Measurements from ENCODE around the gene ANKRD13A. TPM values are rescaled to one million over a fixed set of nuclear protein-coding genes. Genes with fewer than 3 reads are reported as not detected.

The ANKRD13A gene
- total and polyA plus RNA-seq, 11 donors: 8.4 to 80.6 (median 24.4) TPM

GRCh38 chr12:110024051-110024450 lies 24.8 kb downstream of the ANKRD13A start:
- Histone ChIP-seq H3K36me3 (peaks cover 0 to 98% (median 60%) of the 10 kb centered on the region in 9 donors), H3K4me3 (no peak overlapping the region), H3K27me3 (no peaks in the 10 kb centered on the region), H3K27ac (peak overlapping the region in 8 of 12 donors; percentile 10 to 63 (median 39)), H3K4me1 (peaks cover 0 to 29% (median 21%) of the 10 kb centered on the region in 12 donors), H3K9me3 (no peaks in the 10 kb centered on the region)
- intact Hi-C loops (cut with DNase I): no loop called here
- TF ChIP-seq CTCF (IDR thresholded peaks at IDR 0.05) (no peak), POLR2A (IDR thresholded peaks at IDR 0.05) (no peak)
- 89 to 92% (median 90%) methylated on average over 2 of the region's 2 CpGs for WGBS, 4 donors
- ATAC-seq: no peak
- DNase-seq: no peak

DNA sequence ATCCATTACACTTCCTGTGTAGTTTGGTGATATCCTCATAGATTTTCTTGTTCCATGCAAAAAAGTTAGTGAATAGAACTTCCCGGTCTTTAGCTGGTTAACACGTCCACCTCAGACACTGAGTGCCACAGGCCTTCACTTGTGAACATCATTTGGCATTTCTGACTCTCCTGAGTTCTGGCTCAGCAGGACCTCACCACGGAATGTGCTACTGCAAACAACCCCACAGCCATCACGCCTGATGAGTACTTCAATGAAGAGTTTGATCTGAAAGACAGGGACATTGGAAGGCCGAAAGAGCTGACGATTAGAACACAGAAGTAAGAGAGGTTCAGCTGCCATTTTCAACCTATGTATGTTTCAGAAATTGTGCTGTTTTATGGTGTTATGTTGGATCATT lies 29.1 kb downstream of the ANKRD13A start:
- TF ChIP-seq CTCF (IDR thresholded peaks at IDR 0.05): no peak
- TF ChIP-seq POLR2A (IDR thresholded peaks at IDR 0.05): no peak
- H3K27ac ChIP-seq: no peak overlapping the region
- no peak for DNase-seq
- intact Hi-C loops (cut with DNase I): no loop called here
- H3K4me3 ChIP-seq: no peak overlapping the region
- no peaks in the 10 kb centered on the region for H3K27me3 ChIP-seq
- no peaks in the 10 kb centered on the region for H3K9me3 ChIP-seq
- WGBS, 4 donors: 87 to 91% (median 89%) methylated on average over 6 of the region's 6 CpGs
- H3K4me1 ChIP-seq: peaks cover 0 to 18% (median 15%) of the 10 kb centered on the region in 12 donors
- ATAC-seq: no peak
- H3K36me3 ChIP-seq: peaks cover 0 to 97% (median 72%) of the 10 kb centered on the region in 9 donors

GRCh38 chr12:110029290-110029815 lies 30.1 kb downstream of the ANKRD13A start:
- no peak overlapping the region for H3K27ac ChIP-seq
- H3K36me3 ChIP-seq: peaks cover 0 to 97% (median 82%) of the 10 kb centered on the region in 9 donors
- no peak for TF ChIP-seq POLR2A (IDR thresholded peaks at IDR 0.05)
- TF ChIP-seq CTCF (IDR thresholded peaks at IDR 0.05): no peak
- peaks cover 0 to 7% (median 5%) of the 10 kb centered on the region in 12 donors for H3K4me1 ChIP-seq
- no peaks in the 10 kb centered on the region for H3K27me3 ChIP-seq
- no peak overlapping the region for H3K4me3 ChIP-seq
- WGBS, 4 donors: 79 to 95% (median 88%) methylated on average over 2 of the region's 2 CpGs
- ATAC-seq (no peak), DNase-seq (no peak)
- no peaks in the 10 kb centered on the region for H3K9me3 ChIP-seq
- intact Hi-C loops (cut with DNase I): no loop called here

DNA sequence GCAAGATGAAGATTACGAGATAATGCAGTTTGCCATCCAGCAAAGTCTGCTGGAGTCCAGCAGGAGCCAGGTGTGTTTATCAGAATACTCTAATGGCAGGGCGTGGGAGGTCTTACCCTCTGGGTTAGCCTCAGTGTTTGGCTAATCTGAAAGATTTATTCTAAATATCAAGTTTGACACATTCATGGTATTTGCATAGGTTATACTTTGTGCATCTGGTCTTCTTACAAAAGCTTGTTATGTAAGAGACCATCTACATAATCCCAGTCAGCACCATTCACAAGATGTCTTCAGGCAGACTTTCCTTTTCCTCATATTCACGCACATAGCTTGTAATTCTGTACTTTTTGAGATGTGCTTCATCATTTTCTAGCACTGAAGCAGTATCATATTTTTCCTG lies 34.7 kb downstream of the ANKRD13A start:
- Histone ChIP-seq H3K4me1 (peaks cover 0 to 14% (median 0%) of the 10 kb centered on the region in 12 donors), H3K9me3 (no peaks in the 10 kb centered on the region), H3K27ac (no peak overlapping the region), H3K36me3 (peaks cover 0 to 96% (median 84%) of the 10 kb centered on the region in 9 donors), H3K27me3 (no peaks in the 10 kb centered on the region), H3K4me3 (no peak overlapping the region)
- intact Hi-C loops (cut with DNase I): no loop called here
- no peak for ATAC-seq
- TF ChIP-seq POLR2A (IDR thresholded peaks at IDR 0.05): no peak
- WGBS, 4 donors: 93 to 96% (median 95%) methylated on average over 3 of the region's 3 CpGs
- DNase-seq: no peak
